GM19452 (cell line): Measurements from ENCODE around the gene NUP214.
"Not testable (repeated sequence)": the region's sequence is repeated elsewhere in the genome, so short reads cannot be mapped to it uniquely, and the experiment has no call there.

Source experiments
- ATAC-seq: cut with Tn5 transposase; IDR thresholded peaks from one replicate; pipeline ENCODE4 v1.9.1; 2021; ENCODE audit not compliant: unreplicated experiment

NUP214 gene

DNA sequence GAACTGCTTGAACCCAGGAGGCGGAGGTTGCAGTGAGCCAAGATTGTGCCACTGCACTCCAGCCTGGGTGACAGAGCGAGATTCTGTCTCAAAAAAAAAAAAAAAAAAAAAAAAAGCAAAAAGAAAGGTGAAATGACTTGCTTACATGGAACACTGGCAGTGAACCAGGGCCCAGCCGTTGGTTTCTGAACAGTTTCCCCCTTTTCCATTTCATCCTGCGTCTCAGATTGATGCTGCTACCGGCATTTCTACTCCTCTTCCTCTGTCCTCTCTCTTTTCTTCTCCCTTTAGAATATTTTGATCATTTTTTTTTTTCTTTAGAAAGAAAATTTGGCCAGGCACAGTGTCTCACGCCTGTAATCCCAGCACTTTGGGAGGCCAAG is 10.0 kb upstream of the NUP214 start:
- not testable (repeated sequence) for ATAC-seq

DNA sequence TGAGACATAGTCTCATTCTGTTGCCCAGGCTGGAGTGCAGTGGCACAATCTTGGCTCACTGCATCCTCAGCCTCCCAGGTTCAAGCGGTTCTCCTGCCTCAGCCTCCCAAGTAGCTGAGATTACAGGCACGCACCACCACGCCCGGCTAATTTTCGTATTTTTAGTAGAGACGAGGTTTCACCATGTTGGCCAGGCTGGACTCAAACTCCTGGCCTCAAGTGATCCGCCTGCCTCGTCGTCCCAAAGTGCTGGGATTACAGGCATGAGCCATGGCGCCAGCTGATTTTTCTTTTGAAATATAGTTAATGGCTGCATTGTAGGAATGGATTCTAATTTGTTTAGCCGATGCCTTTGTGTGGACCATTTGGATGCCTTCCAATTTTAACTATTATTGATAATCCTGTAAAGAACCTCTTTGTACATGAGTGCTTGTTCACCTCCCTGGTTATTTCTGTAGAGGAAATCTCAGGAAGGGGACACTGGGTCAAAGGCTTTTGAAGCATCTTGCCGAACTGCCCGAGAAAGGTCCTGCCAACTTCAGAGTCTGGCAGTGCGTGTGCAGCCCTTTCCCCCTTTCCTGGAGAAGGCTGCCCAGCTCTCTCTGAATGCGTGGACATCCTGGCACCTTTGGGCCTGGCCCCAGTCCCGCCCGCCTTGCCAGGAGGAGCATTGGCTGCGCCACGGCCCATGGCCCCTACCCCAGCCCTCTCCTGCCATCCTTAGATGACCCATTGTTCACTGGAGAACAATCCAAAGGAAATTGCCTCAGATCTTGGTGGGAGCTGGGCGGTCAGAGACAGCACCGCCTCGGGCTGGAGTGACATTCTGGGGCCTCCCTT is 8.9 kb upstream of the NUP214 start:
- no peak for ATAC-seq

DNA sequence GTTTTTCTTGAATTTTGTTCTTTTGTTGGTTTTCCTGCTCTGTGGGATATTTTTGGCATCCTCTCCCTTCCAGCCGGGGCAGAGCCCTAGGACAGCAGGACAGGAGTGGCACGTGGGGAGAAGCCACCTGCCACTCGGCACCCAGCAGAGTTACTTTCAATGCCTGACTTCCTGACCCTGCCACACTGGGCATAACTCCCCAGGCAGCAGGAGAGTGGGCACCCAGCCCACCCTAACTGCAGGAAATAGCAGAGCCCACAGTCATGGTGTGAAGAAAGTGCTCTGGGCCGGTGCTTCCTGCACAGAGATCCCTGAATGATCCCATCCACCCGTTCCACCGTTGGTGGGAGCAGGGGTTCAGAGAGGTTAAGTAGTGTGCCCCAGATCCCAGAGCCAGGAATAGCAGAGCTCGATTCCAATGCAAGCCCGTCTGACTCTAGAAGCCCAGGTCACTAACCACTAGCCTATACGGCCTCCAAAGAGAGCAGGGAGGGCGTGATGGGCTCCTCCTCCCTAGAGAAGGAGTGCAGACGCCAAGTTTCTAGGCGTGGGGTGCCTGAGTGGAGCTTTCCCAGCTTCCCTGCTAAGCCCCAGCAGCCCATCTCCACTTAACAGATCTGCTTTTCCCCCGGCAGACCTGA is 8.1 kb upstream of the NUP214 start:
- no peak for ATAC-seq

DNA sequence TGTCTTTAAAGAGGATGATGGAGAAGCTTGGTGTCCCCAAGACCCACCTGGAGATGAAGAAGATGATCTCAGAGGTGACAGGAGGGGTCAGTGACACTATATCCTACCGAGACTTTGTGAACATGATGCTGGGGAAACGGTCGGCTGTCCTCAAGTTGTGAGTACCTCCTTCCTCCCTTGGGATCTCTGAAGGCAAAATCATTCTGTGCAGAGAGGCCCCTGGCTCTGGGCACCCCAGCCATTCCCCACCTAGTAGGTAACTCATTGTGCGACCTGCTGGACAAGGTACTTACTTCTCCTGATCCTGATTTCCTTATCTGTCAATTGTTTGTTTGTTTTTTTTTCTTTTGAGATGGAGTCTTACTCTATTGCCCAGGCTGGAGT is 7.6 kb upstream of the NUP214 start:
- no peak for ATAC-seq

DNA sequence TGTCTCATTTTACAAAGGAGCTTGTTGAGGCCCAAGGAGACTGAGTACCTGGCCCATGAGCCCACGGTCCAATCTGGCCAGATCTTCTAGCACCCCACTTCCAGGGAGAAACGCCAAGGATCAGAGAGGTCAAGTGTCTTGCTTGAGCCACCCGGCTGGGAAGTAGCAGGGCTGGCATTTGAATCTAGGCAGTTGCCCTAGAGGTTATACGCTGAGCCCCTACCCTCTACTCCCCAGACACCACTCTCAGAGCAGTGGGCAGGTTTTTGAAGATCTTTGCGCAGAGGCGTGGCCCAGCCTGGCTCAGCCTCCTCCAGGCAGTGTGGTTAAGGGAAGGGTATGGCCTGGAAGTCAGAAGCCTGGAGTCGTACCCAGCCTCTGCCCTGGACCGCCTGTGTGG is 5.8 kb upstream of the NUP214 start:
- no peak for ATAC-seq

DNA sequence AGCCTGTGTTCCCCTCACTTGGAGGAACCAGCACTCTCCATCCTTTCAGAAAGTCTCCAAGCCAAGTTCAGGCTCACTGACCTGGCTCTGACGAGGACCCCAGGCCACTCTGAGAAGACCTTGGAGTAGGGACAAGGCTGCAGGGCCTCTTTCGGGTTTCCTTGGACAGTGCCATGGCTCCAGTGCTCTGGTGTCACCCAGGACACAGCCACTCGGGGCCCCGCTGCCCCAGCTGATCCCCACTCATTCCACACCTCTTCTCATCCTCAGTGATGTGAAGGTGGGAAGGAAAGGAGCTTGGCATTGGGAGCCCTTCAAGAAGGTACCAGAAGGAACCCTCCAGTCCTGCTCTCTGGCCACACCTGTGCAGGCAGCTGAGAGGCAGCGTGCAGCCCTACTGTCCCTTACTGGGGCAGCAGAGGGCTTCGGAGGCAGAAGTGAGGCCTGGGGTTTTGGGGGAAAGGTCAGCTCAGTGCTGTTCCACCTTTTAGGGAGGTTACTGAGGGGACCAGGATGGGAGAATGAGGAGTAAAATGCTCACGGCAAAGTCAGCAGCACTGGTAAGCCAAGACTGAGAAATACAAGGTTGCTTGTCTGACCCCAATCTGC is 4.7 kb upstream of the NUP214 start:
- ATAC-seq = no peak

GRCh38 chr9:131121346-131121745 is 4.0 kb upstream of the NUP214 start:
- ATAC-seq = no peak

GRCh38 chr9:131122158-131122557 is 3.2 kb upstream of the NUP214 start:
- no peak for ATAC-seq

DNA sequence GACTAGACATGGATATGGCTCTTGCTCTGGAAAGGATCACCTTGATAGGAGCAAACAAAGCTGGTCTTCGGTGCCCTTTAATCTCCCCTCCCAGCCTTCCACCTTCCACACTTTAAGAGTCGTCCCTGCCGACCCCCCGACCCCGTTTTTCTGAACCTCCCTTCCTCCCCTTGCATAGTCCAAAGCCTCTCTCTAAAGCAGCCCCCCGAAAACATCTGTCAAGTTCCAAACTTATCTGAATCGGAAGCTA is 423 bp upstream of the NUP214 start:
- ATAC-seq = no peak

DNA sequence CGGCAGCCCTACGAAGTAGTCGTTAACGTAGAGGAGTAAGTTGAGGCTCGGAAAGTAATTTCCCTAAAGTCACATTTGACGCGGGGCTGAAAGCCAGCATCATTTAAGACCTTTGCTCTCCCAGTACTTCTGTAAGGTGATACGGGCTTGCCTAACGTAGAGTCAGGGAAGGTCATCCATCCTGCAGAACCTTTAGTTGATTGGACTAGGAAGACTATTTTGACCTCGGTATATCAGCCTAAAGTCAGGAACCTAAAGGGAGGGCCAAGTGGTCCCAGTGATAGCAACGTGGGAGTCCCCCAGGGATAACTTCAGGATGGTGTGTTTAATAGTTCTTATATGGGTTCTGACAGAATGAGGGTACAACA is 657 bp downstream of the NUP214 start:
- ATAC-seq = no peak

DNA sequence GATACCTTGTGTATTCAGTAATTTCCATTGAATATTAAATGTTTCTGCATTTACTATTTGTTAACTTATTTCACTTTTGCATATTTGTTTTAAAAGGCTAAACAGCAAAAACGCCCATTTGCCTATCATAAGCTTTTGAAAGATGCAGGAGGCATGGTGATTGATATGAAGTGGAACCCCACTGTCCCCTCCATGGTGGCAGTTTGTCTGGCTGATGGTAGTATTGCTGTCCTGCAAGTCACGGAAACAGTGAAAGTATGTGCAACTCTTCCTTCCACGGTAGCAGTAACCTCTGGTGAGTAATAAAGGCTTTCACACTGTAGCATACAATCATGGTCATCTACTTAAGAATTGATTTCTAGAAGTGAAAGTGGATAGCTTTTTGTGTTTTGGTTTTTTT is 3.8 kb downstream of the NUP214 start:
- ATAC-seq = no peak

GRCh38 chr9:131138676-131139075 is 13.3 kb downstream of the NUP214 start:
- no peak for ATAC-seq

GRCh38 chr9:131140112-131140511 is 14.7 kb downstream of the NUP214 start:
- ATAC-seq = no peak

GRCh38 chr9:131140550-131140949 is 15.2 kb downstream of the NUP214 start:
- no peak for ATAC-seq

- ATAC-seq = no peak
Observed at GRCh38 chr9:131142160-131142559, 16.8 kb downstream of the NUP214 start.

GRCh38 chr9:131144201-131144600 is 18.8 kb downstream of the NUP214 start:
- no peak for ATAC-seq

- no peak for ATAC-seq
Observed at GRCh38 chr9:131145245-131145644, 19.9 kb downstream of the NUP214 start.

DNA sequence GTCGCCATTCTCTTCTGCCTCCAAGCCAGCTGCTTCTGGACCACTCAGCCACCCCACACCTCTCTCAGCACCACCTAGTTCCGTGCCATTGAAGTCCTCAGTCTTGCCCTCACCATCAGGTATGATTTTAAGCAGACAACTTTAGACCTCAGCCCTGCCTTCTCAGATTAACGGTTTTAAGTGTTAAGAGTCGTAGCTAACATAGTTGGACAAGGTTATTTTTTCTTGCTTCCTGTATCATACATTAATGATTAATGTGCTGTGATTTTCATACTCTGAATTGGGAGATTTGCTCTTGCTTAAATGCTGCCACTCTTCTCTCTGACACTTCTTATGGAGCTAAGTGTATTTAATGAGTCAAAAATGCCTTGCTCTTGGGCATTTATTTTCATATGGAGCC is 20.8 kb downstream of the NUP214 start:
- ATAC-seq = no peak

DNA sequence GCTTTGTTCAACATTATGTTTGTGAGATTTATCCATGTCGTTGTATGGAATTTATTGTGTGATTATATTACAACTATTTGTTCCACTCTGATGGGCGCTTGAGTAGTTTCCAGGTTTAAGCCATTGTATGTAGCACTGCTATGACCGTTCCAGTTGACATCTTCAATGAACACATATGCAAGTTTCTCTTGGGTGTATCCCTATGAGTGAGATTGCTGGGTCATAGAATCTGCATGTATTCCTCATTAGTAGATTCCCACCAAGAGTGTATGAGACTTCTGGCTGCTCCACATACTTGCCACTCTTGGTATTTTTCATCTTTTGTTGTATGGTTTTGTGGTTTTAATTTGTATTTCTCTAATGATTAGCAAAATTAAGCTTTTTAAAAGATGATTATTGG is 22.9 kb downstream of the NUP214 start:
- ATAC-seq = no peak

GRCh38 chr9:131148966-131149687 is 23.7 kb downstream of the NUP214 start:
- no peak for ATAC-seq

DNA sequence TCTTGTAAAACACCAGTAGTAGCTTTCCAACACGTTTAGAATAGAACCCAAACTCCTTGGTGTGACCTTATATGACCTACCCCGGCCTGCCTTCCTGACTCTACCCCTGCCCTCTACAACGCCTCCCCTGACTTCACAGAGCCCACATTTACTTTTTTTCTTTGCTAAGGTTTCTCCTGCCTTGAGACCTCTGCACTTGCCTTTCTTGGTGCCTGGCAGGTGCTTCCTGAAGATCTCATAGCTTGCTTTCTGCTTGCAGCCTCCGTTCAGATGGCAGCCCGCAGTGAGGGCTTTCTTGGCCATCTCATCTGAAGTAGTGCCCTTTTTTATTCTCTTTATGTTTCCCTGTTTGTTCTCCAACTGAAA is 24.3 kb downstream of the NUP214 start:
- ATAC-seq = no peak

GRCh38 chr9:131153595-131153994 is 28.2 kb downstream of the NUP214 start:
- no peak for ATAC-seq
